Gastroesophageal sphincter (tissue), 3 donors: ENCODE results near the gene GMDS.

Source experiments
- POLR2A ChIP-seq, 2 donors: fragments of 450-650 bp; IDR thresholded peaks; one replicate each; pipeline ENCODE4 v1.6.1; 2017; ENCODE audit warnings: antibody characterized with exemption in 2 of 2, mild to moderate bottlenecking in 2 of 2, moderate library complexity in 1 of 2
- TF ChIP-seq, protein P1 (sequence below), 4 experiments: fragments of 200-600 bp in 2 of 4; fragments of 450-650 bp in 2 of 4; sonication (generic) in 1 of 4; IDR thresholded peaks; one replicate each; pipeline ENCODE4 v1.5.1; 2017 to 2019; ENCODE audit warnings: antibody characterized with exemption in 4 of 4, mild to moderate bottlenecking in 2 of 4, moderate library complexity in 2 of 4

GRCh38 chr6:2215342-2215741 lies 30.1 kb downstream of the GMDS start:
- TF ChIP-seq, protein P1, sequence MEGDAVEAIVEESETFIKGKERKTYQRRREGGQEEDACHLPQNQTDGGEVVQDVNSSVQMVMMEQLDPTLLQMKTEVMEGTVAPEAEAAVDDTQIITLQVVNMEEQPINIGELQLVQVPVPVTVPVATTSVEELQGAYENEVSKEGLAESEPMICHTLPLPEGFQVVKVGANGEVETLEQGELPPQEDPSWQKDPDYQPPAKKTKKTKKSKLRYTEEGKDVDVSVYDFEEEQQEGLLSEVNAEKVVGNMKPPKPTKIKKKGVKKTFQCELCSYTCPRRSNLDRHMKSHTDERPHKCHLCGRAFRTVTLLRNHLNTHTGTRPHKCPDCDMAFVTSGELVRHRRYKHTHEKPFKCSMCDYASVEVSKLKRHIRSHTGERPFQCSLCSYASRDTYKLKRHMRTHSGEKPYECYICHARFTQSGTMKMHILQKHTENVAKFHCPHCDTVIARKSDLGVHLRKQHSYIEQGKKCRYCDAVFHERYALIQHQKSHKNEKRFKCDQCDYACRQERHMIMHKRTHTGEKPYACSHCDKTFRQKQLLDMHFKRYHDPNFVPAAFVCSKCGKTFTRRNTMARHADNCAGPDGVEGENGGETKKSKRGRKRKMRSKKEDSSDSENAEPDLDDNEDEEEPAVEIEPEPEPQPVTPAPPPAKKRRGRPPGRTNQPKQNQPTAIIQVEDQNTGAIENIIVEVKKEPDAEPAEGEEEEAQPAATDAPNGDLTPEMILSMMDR (IDR thresholded peaks at IDR 0.05) = no peak
- no peak for TF ChIP-seq POLR2A (IDR thresholded peaks at IDR 0.05)
